Endothelial cell (in vitro differentiated cells): ENCODE measurements around the gene TBC1D1. TPM values are rescaled to one million over a fixed set of nuclear protein-coding genes. Genes with fewer than 3 reads are reported as not detected.

Experiments
- DNase-seq: peaks from one replicate; pipeline ENCODE4 v3.0.0; 2021; ENCODE audit warnings: low spot score
- H3K27ac Mint-ChIP-seq: one replicate; pipeline ENCODE4 v1.8.0; 2021; ENCODE audit warnings: mixed read lengths, inconsistent platforms; ENCODE audit not compliant: unreplicated experiment
- H3K27me3 Mint-ChIP-seq: one replicate; pipeline ENCODE4 v1.8.0; 2021; ENCODE audit warnings: mild to moderate bottlenecking, moderate library complexity, mixed read lengths, inconsistent platforms; ENCODE audit not compliant: unreplicated experiment
- H3K36me3 Mint-ChIP-seq: one replicate; pipeline ENCODE4 v1.8.0; 2021; ENCODE audit warnings: mild to moderate bottlenecking, low read depth, mixed read lengths, inconsistent platforms; ENCODE audit not compliant: unreplicated experiment
- H3K4me1 Mint-ChIP-seq: one replicate; pipeline ENCODE4 v1.8.0; 2021; ENCODE audit warnings: mild to moderate bottlenecking, mixed read lengths, inconsistent platforms; ENCODE audit not compliant: unreplicated experiment
- H3K4me3 Mint-ChIP-seq: one replicate; pipeline ENCODE4 v1.8.0; 2021; ENCODE audit warnings: mild to moderate bottlenecking, mixed read lengths, inconsistent platforms; ENCODE audit not compliant: unreplicated experiment
- H3K9me3 Mint-ChIP-seq: one replicate; pipeline ENCODE4 v1.8.0; 2021; ENCODE audit warnings: mixed read lengths, inconsistent platforms; ENCODE audit not compliant: unreplicated experiment
- CTCF ChIP-seq: fragments of 200-600 bp; sonication (generic); IDR thresholded peaks from one replicate; pipeline ENCODE4 v1.5.0; 2021; ENCODE audit warnings: antibody characterized with exemption; ENCODE audit not compliant: unreplicated experiment
- total RNA-seq: library from RNA; stranded (reverse); fragmentation: NEBNext Ultra II Directional; extraction: Animal tissue kit (Norgen Biotek cat#: 25700); gene quantifications from one replicate; pipeline ENCODE4 v1.2.1, GENCODE V29; 2021; ENCODE audit not compliant: unreplicated experiment

Gene TBC1D1
- total RNA-seq, 1 donor from 2014 or later, result 139 TPM

- peaks cover 39% of the 10 kb centered on the region for H3K4me1 Mint-ChIP-seq
- H3K27ac Mint-ChIP-seq, result no peak overlapping the region
- H3K36me3 Mint-ChIP-seq, result no peaks in the 10 kb centered on the region
Observed at GRCh38 chr4:38164346-38164745, 273.5 kb downstream of the TBC1D1 start.

GRCh38 chr4:38166082-38166481 is 275.2 kb downstream of the TBC1D1 start:
- Mint-ChIP-seq H3K27me3 (peaks cover 1% of the 10 kb centered on the region), H3K4me3 (no peak overlapping the region), H3K36me3 (no peaks in the 10 kb centered on the region), H3K27ac (no peak overlapping the region), H3K4me1 (peaks cover 31% of the 10 kb centered on the region), H3K9me3 (no peaks in the 10 kb centered on the region)
- DNase-seq, result no peak
- TF ChIP-seq CTCF, result no peak

More at GRCh38 chr4:38164346-38164745, 273.5 kb downstream of the TBC1D1 start:
- Mint-ChIP-seq H3K4me3 (no peak overlapping the region), H3K9me3 (no peaks in the 10 kb centered on the region), H3K27me3 (peaks cover 1% of the 10 kb centered on the region)
- no peak for DNase-seq
- TF ChIP-seq CTCF, result no peak

- no peak for DNase-seq
- no peaks in the 10 kb centered on the region for H3K36me3 Mint-ChIP-seq
- H3K27ac Mint-ChIP-seq, result no peak overlapping the region
- peaks cover 26% of the 10 kb centered on the region for H3K4me1 Mint-ChIP-seq
- no peak overlapping the region for H3K4me3 Mint-ChIP-seq
- no peaks in the 10 kb centered on the region for H3K9me3 Mint-ChIP-seq
- no peaks in the 10 kb centered on the region for H3K27me3 Mint-ChIP-seq
- TF ChIP-seq CTCF, result no peak
Observed at GRCh38 chr4:38166768-38167167, 275.9 kb downstream of the TBC1D1 start.

- H3K9me3 Mint-ChIP-seq, result no peaks in the 10 kb centered on the region
- DNase-seq, result no peak
- no peak overlapping the region for H3K27ac Mint-ChIP-seq
- H3K4me1 Mint-ChIP-seq, result peaks cover 17% of the 10 kb centered on the region
- H3K27me3 Mint-ChIP-seq, result no peaks in the 10 kb centered on the region
- H3K4me3 Mint-ChIP-seq, result no peak overlapping the region
- no peaks in the 10 kb centered on the region for H3K36me3 Mint-ChIP-seq
- TF ChIP-seq CTCF, result no peak
Observed at GRCh38 chr4:38167973-38168372, 277.1 kb downstream of the TBC1D1 start.

GRCh38 chr4:38169524-38169923 is 278.6 kb downstream of the TBC1D1 start:
- Mint-ChIP-seq H3K4me1 (peaks cover 17% of the 10 kb centered on the region), H3K36me3 (no peaks in the 10 kb centered on the region), H3K4me3 (no peak overlapping the region), H3K27me3 (no peaks in the 10 kb centered on the region), H3K27ac (no peak overlapping the region), H3K9me3 (no peaks in the 10 kb centered on the region)
- no peak for DNase-seq
- no peak for TF ChIP-seq CTCF
